Measurements from ENCODE around the gene NCOR1. TPM values are rescaled to one million over a fixed set of nuclear protein-coding genes. Genes with fewer than 3 reads are reported as not detected.

NCOR1 gene
- total RNA-seq, 1 experiment from 2014 or later: 83.8 TPM

DNA sequence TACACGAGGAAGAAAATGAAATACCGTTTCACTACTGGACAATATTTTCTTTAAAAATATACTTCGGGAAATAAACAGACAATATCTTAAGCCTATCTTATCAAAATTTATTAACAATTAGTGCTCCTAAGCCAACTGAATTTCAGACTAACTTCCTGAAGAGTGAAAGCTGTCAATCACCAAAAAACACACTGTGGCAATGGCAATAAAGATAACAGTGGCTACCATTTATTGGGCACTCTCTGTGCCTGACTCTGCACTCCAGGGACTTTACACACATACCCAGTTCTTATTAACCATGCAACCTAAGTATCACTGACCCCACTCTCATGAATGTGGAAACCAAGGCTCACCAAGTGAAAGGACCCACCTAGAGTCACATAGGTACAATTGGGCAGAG lies 83.7 kb downstream of the NCOR1 start:
- Histone ChIP-seq H3K36me3 (ENCODE audit: control insufficient read depth, insufficient read depth, low read length) (peaks cover 6% of the 10 kb centered on the region), H3K4me1 (ENCODE audit: control insufficient read depth, insufficient read depth, low read length) (no peaks in the 10 kb centered on the region), H3K27me3 (ENCODE audit: control insufficient read depth, insufficient read depth, low read length) (no peaks in the 10 kb centered on the region), H3K4me3 (ENCODE audit: low read depth in 2 of 2, low read length in 2 of 2) (no peak overlapping the region), H3K27ac (ENCODE audit: low read length) (no peak overlapping the region), H3K9me3 (ENCODE audit: control insufficient read depth, insufficient read depth, low read depth, low read length) (no peaks in the 10 kb centered on the region)
- no TSS peak for BruUV-seq (replicated peaks)
- in situ Hi-C loops (cut with HindIII; ENCODE audit: low pct_unique_long_range_greater_than_20kb, low sequenced_read_pairs) (no loop called here), intact Hi-C loops (cut with micrococcal nuclease; ENCODE audit: unreplicated experiment) (no loop called here)
- DNase-seq (ENCODE audit: low read depth, low spot score): no peak
- CTCF ChIA-PET: no interaction called here
- ATAC-seq: no peak
- TF ChIP-seq POLR2AphosphoS5 (IDR thresholded peaks at IDR 0.05; ENCODE audit: low read depth, low read length): no peak
- POLR2A ChIA-PET: no interaction called here

DNA sequence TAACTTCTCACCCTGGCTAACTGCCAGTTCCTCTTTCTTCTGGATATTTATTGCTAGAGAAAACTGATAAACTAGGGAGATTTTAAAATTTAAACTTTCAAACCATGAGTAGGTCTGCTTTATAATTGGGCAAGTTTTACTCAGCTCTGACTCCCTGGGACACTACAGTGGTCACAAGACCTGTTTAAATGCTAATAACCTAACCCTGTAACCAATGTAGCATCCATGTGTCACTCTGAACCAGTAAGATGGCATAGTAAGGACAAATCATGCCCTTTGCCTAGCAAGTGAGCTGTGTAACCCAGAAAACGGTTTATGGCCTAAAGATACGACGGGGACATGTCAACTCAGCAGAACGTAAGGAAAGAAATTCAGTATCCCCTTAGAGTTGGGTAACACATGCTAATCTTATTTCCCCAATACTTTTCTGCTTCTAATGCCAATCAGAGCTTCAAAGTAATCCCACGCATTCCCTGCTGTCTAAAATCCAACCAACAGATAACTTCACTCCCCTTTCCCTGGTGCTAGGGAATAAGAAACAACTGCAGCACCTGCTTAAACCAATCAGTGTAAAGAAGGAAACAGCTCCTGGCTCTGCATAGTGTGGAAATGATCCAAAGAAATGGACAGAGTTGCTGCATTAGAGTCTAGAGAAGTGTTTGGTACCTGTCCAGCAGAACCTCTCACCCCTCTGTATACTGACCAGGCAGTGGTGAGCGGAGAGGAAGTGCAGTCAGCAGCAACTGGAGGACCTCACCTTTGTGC lies 85.7 kb downstream of the NCOR1 start:
- no TSS peak for BruUV-seq (replicated peaks)
- CTCF ChIA-PET: no interaction called here
- Histone ChIP-seq H3K27me3 (ENCODE audit: control insufficient read depth, insufficient read depth, low read length) (no peaks in the 10 kb centered on the region), H3K36me3 (ENCODE audit: control insufficient read depth, insufficient read depth, low read length) (peaks cover 2% of the 10 kb centered on the region), H3K9me3 (ENCODE audit: control insufficient read depth, insufficient read depth, low read depth, low read length) (no peaks in the 10 kb centered on the region), H3K27ac (ENCODE audit: low read length) (no peak overlapping the region), H3K4me1 (ENCODE audit: control insufficient read depth, insufficient read depth, low read length) (no peaks in the 10 kb centered on the region), H3K4me3 (ENCODE audit: low read depth in 2 of 2, low read length in 2 of 2) (no peak overlapping the region)
- intact Hi-C loops (cut with micrococcal nuclease; ENCODE audit: unreplicated experiment) (no loop called here), in situ Hi-C loops (cut with HindIII; ENCODE audit: low pct_unique_long_range_greater_than_20kb, low sequenced_read_pairs) (no loop called here)
- POLR2A ChIA-PET: interaction anchor here (0.9 kb wide), 1 partner anchor 22 kb away, joined by 3 read pairs; no protein-coding TSS in a partner anchor
- no peak for DNase-seq (ENCODE audit: low read depth, low spot score)
- no peak for ATAC-seq
- no peak for TF ChIP-seq SIN3A (IDR thresholded peaks at IDR 0.05; ENCODE audit: borderline replicate concordance, insufficient read depth, low read depth, low read length)
- no peak for TF ChIP-seq TCF7L2 (IDR thresholded peaks at IDR 0.05; ENCODE audit: low read depth, low read length)
- no peak for TF ChIP-seq POLR2AphosphoS5 (IDR thresholded peaks at IDR 0.05; ENCODE audit: low read depth, low read length)
- TF ChIP-seq, protein P1, sequence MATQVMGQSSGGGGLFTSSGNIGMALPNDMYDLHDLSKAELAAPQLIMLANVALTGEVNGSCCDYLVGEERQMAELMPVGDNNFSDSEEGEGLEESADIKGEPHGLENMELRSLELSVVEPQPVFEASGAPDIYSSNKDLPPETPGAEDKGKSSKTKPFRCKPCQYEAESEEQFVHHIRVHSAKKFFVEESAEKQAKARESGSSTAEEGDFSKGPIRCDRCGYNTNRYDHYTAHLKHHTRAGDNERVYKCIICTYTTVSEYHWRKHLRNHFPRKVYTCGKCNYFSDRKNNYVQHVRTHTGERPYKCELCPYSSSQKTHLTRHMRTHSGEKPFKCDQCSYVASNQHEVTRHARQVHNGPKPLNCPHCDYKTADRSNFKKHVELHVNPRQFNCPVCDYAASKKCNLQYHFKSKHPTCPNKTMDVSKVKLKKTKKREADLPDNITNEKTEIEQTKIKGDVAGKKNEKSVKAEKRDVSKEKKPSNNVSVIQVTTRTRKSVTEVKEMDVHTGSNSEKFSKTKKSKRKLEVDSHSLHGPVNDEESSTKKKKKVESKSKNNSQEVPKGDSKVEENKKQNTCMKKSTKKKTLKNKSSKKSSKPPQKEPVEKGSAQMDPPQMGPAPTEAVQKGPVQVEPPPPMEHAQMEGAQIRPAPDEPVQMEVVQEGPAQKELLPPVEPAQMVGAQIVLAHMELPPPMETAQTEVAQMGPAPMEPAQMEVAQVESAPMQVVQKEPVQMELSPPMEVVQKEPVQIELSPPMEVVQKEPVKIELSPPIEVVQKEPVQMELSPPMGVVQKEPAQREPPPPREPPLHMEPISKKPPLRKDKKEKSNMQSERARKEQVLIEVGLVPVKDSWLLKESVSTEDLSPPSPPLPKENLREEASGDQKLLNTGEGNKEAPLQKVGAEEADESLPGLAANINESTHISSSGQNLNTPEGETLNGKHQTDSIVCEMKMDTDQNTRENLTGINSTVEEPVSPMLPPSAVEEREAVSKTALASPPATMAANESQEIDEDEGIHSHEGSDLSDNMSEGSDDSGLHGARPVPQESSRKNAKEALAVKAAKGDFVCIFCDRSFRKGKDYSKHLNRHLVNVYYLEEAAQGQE (IDR thresholded peaks at IDR 0.05; ENCODE audit: insufficient read depth in 1 of 2, low read depth in 2 of 2, low read length in 1 of 2): no peak

DNA sequence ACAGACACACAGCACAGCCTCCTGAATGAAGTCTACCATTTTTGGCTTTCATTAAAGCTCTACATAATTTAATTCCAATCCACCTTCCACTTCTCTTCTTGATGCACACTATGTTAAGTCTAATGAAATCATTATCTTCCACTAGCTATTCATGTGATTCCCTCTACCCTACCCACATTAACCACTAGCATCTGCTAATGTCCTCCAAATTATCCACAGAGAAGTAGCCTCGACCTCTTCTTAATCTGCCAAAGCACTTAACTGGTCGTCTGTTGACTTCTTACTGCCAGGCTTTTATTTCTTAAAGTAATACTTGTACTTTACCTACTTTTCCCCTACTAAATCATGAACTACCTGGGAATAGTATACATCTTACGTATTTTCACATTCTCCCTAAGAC lies 91.8 kb downstream of the NCOR1 start:
- peaks cover 14% of the 10 kb centered on the region for H3K36me3 ChIP-seq (ENCODE audit: control insufficient read depth, insufficient read depth, low read length)
- ChIA-PET POLR2A (no interaction called here), CTCF (no interaction called here)
- no peak overlapping the region for H3K4me3 ChIP-seq (ENCODE audit: low read depth in 2 of 2, low read length in 2 of 2)
- H3K4me1 ChIP-seq (ENCODE audit: control insufficient read depth, insufficient read depth, low read length): peaks cover 5% of the 10 kb centered on the region; the same call in 1 of the 2 replicates
- no peaks in the 10 kb centered on the region for H3K27me3 ChIP-seq (ENCODE audit: control insufficient read depth, insufficient read depth, low read length)
- H3K27ac ChIP-seq (ENCODE audit: low read length): no peak overlapping the region
- intact Hi-C loops (cut with micrococcal nuclease; ENCODE audit: unreplicated experiment) (no loop called here), in situ Hi-C loops (cut with HindIII; ENCODE audit: low pct_unique_long_range_greater_than_20kb, low sequenced_read_pairs) (no loop called here)
- no peak for DNase-seq (ENCODE audit: low read depth, low spot score)
- TF ChIP-seq SIN3A (IDR thresholded peaks at IDR 0.05; ENCODE audit: borderline replicate concordance, insufficient read depth, low read depth, low read length) (no peak), POLR2AphosphoS5 (IDR thresholded peaks at IDR 0.05; ENCODE audit: low read depth, low read length) (no peak), TCF7L2 (IDR thresholded peaks at IDR 0.05; ENCODE audit: low read depth, low read length) (no peak)
- TF ChIP-seq, protein P2, sequence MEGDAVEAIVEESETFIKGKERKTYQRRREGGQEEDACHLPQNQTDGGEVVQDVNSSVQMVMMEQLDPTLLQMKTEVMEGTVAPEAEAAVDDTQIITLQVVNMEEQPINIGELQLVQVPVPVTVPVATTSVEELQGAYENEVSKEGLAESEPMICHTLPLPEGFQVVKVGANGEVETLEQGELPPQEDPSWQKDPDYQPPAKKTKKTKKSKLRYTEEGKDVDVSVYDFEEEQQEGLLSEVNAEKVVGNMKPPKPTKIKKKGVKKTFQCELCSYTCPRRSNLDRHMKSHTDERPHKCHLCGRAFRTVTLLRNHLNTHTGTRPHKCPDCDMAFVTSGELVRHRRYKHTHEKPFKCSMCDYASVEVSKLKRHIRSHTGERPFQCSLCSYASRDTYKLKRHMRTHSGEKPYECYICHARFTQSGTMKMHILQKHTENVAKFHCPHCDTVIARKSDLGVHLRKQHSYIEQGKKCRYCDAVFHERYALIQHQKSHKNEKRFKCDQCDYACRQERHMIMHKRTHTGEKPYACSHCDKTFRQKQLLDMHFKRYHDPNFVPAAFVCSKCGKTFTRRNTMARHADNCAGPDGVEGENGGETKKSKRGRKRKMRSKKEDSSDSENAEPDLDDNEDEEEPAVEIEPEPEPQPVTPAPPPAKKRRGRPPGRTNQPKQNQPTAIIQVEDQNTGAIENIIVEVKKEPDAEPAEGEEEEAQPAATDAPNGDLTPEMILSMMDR (IDR thresholded peaks at IDR 0.05): no peak
- TF ChIP-seq, protein P1 (IDR thresholded peaks at IDR 0.05; ENCODE audit: insufficient read depth in 1 of 2, low read depth in 2 of 2, low read length in 1 of 2): no peak
- no peaks in the 10 kb centered on the region for H3K9me3 ChIP-seq (ENCODE audit: control insufficient read depth, insufficient read depth, low read depth, low read length)
- BruUV-seq (replicated peaks): no TSS peak
- no peak for ATAC-seq
